Pancreas (tissue), 10 donors: ENCODE measurements around the gene DTX1. TPM values are rescaled to one million over a fixed set of nuclear protein-coding genes. Genes with fewer than 3 reads are reported as not detected.

Experiments
- ATAC-seq, 4 donors: fragments of 200-7000 bp; cut with Tn5 transposase; one replicate each; pipeline versions ENCODE4 v1.8.0 to v1.9.1; 2020; ENCODE audit warnings: mild to moderate bottlenecking in 4 of 4, moderate library complexity in 4 of 4
- DNase-seq, 6 donors: peaks; one replicate each; pipeline ENCODE4 v3.0.0-alpha.2; 2020
- FAIRE-seq: peaks from 2 replicates; lab custom pipeline; 2012; peaks lifted over from hg19 to GRCh38; lab: Jason Lieb, UNC
- H3K27ac ChIP-seq, 4 donors: fragments of 200-600 bp; sonication (generic); 1 replicate in 3 of 4; 2 replicates in 1 of 4; pipeline versions ENCODE4 v1.5.0 to v1.8.0; 2020
- H3K27me3 ChIP-seq, 4 donors: fragments of 200-600 bp; one replicate each; pipeline ENCODE4 v1.8.0; 2021
- H3K36me3 ChIP-seq, 3 donors: fragments of 200-600 bp; sonication (generic) in 1 of 3; one replicate each; pipeline versions ENCODE4 v1.5.0 to v1.8.0; 2020 to 2021
- H3K4me1 ChIP-seq, 3 donors: fragments of 200-600 bp; one replicate each; pipeline ENCODE4 v1.8.0; 2021
- H3K4me3 ChIP-seq, 4 donors: fragments of 200-600 bp; sonication (generic) in 2 of 4; one replicate each; pipeline versions ENCODE4 v1.5.0 to v1.8.0; 2020 to 2021
- H3K9me3 ChIP-seq, 4 donors: fragments of 200-600 bp; one replicate each; pipeline ENCODE4 v1.8.0; 2021
- WGBS, 2 donors: extraction: QIAGEN DNeasy Blood & Tissue Kit; methylation state at CpG; one replicate each; pipeline ENCODE4 v1.1.7; 2013; 5-methylcytosine and 5-hydroxymethylcytosine counted together
- intact Hi-C, 3 donors: fragments of 100-400 bp; cut with DNase I; formaldehyde crosslinking; loops; one replicate each; pipeline versions ENCODE4 v1.11.1 to v1.14.2; 2022
- polyA plus RNA-seq, 2 donors: library from polyadenylated mRNA; stranded (reverse); fragments of 200-250 nt; gene quantifications; one replicate each; pipeline ENCODE4 v1.2.3, GENCODE V29; 2013
- total RNA-seq, 6 donors: library from RNA; stranded (reverse); fragmentation: NEBNext Ultra II Directional in 4 of 6; extraction: Animal tissue kit (Norgen Biotek cat#: 25700) in 4 of 6; gene quantifications; one replicate each; pipeline versions ENCODE4 v1.2.1 to v1.2.4, GENCODE V29; 2021 to 2023
- TF ChIP-seq, protein P1 (sequence below), 4 donors: fragments of 200-600 bp; sonication (generic) in 3 of 4; IDR thresholded peaks; one replicate each; pipeline versions ENCODE4 v1.5.0 to v1.8.0; 2021; ENCODE audit warnings: antibody characterized with exemption in 4 of 4
- donor health status: healthy with polysubstance abuse.
- donor health status: DM: no; HTN: no; CAD: no; lungs with moderate emphysema.
- donor health status: DM: no; HTN: no; CAD: no.
- donor health status: control.
- donor health status: control.
- donor health status: Bipolar disorder and iron deficiency.
- donor health status: DM: yes; HTN: yes; CAD: no.
- donor health status: DM: no; HTN: no; CAD: no.
- donor health status: DM: no; HTN: no; CAD: no.
- donor health status: DM: yes; HTN: yes; CAD: no.

Gene DTX1
- total and polyA plus RNA-seq, 8 donors = 3.5 to 8.1 (median 5.4) TPM

DNA sequence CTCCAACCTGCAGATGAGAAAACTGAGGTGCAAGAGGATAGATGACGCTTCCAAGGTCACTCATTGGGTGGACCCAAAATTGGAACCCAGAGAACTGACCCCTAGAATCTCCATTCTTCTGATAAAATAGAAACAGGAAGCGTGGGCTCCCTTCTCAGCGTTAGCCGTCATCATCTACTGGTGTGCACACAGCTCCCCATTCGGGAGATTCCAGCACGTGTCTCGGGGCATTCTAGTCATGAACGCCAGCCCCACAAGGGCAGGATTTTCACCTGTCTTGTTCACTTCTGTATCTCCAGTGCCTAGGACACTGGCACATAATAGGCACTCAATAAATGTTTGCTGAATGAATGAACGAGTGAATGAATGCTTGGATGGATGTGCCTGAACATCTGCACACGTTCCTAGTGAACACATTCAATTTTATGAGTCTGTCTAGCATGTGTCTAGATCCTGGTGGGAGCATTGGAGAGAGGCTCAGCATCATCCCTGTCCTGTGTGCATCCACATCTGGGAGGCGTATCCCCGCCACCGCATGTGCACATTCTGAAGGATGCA is 48.5 kb downstream of the DTX1 start:
- TF ChIP-seq, protein P1, sequence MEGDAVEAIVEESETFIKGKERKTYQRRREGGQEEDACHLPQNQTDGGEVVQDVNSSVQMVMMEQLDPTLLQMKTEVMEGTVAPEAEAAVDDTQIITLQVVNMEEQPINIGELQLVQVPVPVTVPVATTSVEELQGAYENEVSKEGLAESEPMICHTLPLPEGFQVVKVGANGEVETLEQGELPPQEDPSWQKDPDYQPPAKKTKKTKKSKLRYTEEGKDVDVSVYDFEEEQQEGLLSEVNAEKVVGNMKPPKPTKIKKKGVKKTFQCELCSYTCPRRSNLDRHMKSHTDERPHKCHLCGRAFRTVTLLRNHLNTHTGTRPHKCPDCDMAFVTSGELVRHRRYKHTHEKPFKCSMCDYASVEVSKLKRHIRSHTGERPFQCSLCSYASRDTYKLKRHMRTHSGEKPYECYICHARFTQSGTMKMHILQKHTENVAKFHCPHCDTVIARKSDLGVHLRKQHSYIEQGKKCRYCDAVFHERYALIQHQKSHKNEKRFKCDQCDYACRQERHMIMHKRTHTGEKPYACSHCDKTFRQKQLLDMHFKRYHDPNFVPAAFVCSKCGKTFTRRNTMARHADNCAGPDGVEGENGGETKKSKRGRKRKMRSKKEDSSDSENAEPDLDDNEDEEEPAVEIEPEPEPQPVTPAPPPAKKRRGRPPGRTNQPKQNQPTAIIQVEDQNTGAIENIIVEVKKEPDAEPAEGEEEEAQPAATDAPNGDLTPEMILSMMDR (IDR thresholded peaks at IDR 0.05) = no peak
- FAIRE-seq (no peak), DNase-seq (no peak), ATAC-seq (no peak)
- WGBS, 2 donors = 80 to 81% methylated on average over 13 of the region's 13 CpGs
- Histone ChIP-seq H3K4me1 (no peaks in the 10 kb centered on the region), H3K27me3 (no peaks in the 10 kb centered on the region), H3K36me3 (no peaks in the 10 kb centered on the region), H3K9me3 (no peaks in the 10 kb centered on the region), H3K27ac (no peak overlapping the region), H3K4me3 (no peak overlapping the region)
- intact Hi-C loops = loop anchor here in 1 of 3 donors (10.0 kb wide), 1 partner anchor 60 kb away; no protein-coding TSS in a partner anchor

DNA sequence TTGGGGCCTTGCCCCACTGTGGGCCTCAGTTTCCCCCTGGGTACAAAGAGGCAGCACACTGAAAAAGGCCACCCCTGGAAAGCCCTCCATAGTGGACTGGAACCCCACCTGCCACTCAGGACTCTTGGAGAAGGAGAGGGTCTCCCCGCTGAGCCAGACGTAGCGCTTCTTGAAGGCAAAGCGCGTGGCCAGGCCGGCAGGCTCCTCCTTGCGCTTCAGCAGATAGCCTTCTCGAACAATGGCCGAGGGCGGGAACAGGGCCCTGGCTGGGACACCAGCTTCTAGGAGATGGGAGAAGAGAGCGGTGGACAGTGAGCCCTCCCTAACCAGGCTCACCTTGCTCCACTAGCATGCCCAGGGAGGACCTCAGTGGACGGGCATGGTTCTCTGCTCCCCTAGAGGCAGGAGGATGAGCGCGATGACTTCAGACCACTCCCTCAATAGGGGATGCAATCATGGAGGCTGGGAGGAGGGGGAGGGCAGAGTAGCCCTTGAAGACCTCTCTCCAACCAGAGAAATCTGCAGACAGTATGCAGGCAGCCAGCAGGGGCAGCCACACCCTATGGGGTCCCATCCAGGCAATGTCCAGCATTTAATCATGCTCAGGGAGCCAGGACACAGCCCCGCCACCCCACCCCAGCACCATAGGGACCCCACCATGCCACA is 49.2 kb downstream of the DTX1 start:
- no peaks in the 10 kb centered on the region for H3K9me3 ChIP-seq
- no peak overlapping the region for H3K4me3 ChIP-seq
- DNase-seq = no peak
- WGBS, 2 donors = 86 to 95% methylated on average over 15 of the region's 15 CpGs
- H3K36me3 ChIP-seq = no peaks in the 10 kb centered on the region
- ATAC-seq = no peak
- FAIRE-seq = no peak
- H3K4me1 ChIP-seq = no peaks in the 10 kb centered on the region
- no peak overlapping the region for H3K27ac ChIP-seq
- intact Hi-C loops = loop anchor here in 1 of 3 donors (10.0 kb wide), 1 partner anchor 59 kb away; no protein-coding TSS in a partner anchor
- TF ChIP-seq, protein P1 (IDR thresholded peaks at IDR 0.05) = no peak
- H3K27me3 ChIP-seq = no peaks in the 10 kb centered on the region

DNA sequence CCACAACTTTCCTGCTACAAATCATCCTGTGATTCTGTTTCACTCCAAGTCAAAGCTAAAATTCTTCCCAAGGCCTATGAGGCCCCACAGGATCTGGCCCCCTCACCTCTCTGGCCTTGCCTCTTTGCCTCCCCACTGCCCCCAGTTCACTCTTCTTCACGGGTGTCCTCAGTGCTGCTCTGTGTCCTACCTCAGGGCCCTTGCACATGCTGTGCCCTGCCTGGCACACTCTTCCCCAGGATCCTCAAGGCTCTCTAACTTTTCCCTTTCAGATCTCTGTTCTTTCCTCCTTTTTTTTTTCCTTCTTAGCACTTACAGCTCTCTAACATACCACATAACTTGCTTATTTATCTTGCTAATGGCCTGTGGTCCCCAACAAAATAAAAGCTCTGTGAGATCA is 49.8 kb downstream of the DTX1 start:
- Histone ChIP-seq H3K36me3 (no peaks in the 10 kb centered on the region), H3K4me1 (no peaks in the 10 kb centered on the region), H3K4me3 (no peak overlapping the region), H3K9me3 (no peaks in the 10 kb centered on the region), H3K27ac (no peak overlapping the region), H3K27me3 (no peaks in the 10 kb centered on the region)
- intact Hi-C loops = loop anchor here in 1 of 3 donors (10.0 kb wide), 1 partner anchor 58 kb away; no protein-coding TSS in a partner anchor
- DNase-seq = no peak
- TF ChIP-seq, protein P1 (IDR thresholded peaks at IDR 0.05) = no peak
- FAIRE-seq = no peak
- WGBS, 2 donors = 64 to 69% methylated on average over 1 of the region's 1 CpG
- ATAC-seq = no peak

DNA sequence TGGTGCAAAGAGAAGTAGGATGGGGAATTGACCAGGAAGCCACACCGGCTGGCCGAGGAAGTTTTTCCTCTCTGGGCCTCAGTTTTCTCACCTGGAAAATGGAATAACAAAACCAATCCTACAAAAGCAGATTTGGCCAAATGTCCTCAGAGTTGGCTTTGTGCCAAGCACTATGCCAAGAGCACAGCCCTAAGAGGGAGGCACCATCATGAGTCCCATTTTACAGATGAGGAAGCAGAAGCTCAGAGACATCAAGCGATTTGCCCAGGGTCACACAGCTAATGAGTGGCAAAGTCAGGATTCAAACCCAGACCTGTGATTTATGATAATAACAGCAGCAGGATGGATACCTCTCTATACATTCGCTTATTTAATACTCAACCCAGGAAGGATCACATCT is 51.8 kb downstream of the DTX1 start:
- DNase-seq = no peak
- no peak for FAIRE-seq
- no peak overlapping the region for H3K27ac ChIP-seq
- H3K9me3 ChIP-seq = no peaks in the 10 kb centered on the region
- 85 to 91% methylated on average over 4 of the region's 4 CpGs for WGBS, 2 donors
- H3K4me1 ChIP-seq = no peaks in the 10 kb centered on the region
- no peaks in the 10 kb centered on the region for H3K36me3 ChIP-seq
- H3K4me3 ChIP-seq = no peak overlapping the region
- intact Hi-C loops = loop anchor here in 1 of 3 donors (10.0 kb wide), 1 partner anchor 56 kb away; no protein-coding TSS in a partner anchor
- TF ChIP-seq, protein P1 (IDR thresholded peaks at IDR 0.05) = no peak
- ATAC-seq = no peak
- no peaks in the 10 kb centered on the region for H3K27me3 ChIP-seq

DNA sequence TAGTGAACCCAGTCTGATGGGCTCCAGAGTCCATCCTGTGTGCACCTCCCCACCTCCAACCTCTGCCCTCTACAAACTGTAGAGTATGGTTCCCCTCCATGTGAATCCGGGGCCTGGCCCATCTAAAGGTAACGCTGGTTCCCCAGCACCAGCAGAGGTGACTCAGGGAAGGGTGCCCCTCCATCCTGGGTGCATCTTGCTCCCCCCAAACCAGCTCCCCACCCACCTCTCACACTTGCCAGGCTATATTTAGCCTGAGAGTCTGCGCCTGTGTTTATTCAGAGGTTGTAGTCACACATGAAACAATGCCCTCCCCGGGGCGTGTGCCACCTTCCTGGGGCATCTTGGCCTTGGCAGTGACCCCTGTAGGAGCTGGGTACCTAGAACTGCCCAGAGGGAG is 52.8 kb downstream of the DTX1 start:
- no peaks in the 10 kb centered on the region for H3K9me3 ChIP-seq
- no peaks in the 10 kb centered on the region for H3K27me3 ChIP-seq
- ATAC-seq (no peak), FAIRE-seq (no peak), DNase-seq (no peak)
- 76 to 87% methylated on average over 5 of the region's 5 CpGs for WGBS, 2 donors
- H3K27ac ChIP-seq = no peak overlapping the region
- TF ChIP-seq, protein P1 (IDR thresholded peaks at IDR 0.05) = no peak
- no peaks in the 10 kb centered on the region for H3K36me3 ChIP-seq
- intact Hi-C loops = loop anchor here in 1 of 3 donors (10.0 kb wide), 1 partner anchor 55 kb away; no protein-coding TSS in a partner anchor
- H3K4me1 ChIP-seq = no peaks in the 10 kb centered on the region
- no peak overlapping the region for H3K4me3 ChIP-seq
